ENCODE measurements around the gene LRRC59. TPM values are rescaled to one million over a fixed set of nuclear protein-coding genes. Genes with fewer than 3 reads are reported as not detected.

Gene LRRC59
- total and polyA plus RNA-seq, 2 of the 8 experiments (the other 6 are each of a cell fraction or from before 2014, with no cell fraction given): 48.3 to 117 TPM

DNA sequence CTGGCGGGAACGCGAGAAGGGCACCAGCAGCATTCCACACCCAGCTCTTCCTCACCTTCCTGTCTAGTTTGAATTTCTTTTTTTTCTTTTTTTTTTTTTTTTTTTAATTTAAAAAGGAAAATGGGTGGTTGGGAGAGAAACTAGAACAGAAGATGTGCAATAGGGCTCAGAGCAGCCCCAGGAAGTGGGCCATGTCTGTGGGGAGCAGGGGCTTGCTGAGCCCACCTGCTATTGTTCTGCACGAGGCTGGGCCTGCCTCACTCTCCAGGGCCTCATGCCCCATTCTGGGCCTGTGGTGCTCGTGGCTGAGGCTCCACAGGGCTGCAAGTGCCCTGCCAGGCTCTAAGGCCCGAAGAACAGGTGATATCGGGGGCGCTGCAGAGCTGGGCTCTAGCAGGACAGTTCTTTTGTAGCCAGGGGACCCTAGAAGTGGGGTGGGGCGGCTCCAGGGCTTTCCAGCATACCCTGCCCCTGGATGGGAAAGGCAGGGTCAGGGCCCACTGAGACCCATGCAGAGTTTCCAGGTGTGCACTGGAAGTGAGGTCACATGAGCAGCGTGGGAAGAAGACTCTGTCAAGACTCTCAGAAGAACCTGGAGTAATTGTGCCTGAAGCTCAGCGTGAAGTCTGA lies 36.7 kb downstream of the LRRC59 start (continued):
- TF ChIP-seq, protein P1, sequence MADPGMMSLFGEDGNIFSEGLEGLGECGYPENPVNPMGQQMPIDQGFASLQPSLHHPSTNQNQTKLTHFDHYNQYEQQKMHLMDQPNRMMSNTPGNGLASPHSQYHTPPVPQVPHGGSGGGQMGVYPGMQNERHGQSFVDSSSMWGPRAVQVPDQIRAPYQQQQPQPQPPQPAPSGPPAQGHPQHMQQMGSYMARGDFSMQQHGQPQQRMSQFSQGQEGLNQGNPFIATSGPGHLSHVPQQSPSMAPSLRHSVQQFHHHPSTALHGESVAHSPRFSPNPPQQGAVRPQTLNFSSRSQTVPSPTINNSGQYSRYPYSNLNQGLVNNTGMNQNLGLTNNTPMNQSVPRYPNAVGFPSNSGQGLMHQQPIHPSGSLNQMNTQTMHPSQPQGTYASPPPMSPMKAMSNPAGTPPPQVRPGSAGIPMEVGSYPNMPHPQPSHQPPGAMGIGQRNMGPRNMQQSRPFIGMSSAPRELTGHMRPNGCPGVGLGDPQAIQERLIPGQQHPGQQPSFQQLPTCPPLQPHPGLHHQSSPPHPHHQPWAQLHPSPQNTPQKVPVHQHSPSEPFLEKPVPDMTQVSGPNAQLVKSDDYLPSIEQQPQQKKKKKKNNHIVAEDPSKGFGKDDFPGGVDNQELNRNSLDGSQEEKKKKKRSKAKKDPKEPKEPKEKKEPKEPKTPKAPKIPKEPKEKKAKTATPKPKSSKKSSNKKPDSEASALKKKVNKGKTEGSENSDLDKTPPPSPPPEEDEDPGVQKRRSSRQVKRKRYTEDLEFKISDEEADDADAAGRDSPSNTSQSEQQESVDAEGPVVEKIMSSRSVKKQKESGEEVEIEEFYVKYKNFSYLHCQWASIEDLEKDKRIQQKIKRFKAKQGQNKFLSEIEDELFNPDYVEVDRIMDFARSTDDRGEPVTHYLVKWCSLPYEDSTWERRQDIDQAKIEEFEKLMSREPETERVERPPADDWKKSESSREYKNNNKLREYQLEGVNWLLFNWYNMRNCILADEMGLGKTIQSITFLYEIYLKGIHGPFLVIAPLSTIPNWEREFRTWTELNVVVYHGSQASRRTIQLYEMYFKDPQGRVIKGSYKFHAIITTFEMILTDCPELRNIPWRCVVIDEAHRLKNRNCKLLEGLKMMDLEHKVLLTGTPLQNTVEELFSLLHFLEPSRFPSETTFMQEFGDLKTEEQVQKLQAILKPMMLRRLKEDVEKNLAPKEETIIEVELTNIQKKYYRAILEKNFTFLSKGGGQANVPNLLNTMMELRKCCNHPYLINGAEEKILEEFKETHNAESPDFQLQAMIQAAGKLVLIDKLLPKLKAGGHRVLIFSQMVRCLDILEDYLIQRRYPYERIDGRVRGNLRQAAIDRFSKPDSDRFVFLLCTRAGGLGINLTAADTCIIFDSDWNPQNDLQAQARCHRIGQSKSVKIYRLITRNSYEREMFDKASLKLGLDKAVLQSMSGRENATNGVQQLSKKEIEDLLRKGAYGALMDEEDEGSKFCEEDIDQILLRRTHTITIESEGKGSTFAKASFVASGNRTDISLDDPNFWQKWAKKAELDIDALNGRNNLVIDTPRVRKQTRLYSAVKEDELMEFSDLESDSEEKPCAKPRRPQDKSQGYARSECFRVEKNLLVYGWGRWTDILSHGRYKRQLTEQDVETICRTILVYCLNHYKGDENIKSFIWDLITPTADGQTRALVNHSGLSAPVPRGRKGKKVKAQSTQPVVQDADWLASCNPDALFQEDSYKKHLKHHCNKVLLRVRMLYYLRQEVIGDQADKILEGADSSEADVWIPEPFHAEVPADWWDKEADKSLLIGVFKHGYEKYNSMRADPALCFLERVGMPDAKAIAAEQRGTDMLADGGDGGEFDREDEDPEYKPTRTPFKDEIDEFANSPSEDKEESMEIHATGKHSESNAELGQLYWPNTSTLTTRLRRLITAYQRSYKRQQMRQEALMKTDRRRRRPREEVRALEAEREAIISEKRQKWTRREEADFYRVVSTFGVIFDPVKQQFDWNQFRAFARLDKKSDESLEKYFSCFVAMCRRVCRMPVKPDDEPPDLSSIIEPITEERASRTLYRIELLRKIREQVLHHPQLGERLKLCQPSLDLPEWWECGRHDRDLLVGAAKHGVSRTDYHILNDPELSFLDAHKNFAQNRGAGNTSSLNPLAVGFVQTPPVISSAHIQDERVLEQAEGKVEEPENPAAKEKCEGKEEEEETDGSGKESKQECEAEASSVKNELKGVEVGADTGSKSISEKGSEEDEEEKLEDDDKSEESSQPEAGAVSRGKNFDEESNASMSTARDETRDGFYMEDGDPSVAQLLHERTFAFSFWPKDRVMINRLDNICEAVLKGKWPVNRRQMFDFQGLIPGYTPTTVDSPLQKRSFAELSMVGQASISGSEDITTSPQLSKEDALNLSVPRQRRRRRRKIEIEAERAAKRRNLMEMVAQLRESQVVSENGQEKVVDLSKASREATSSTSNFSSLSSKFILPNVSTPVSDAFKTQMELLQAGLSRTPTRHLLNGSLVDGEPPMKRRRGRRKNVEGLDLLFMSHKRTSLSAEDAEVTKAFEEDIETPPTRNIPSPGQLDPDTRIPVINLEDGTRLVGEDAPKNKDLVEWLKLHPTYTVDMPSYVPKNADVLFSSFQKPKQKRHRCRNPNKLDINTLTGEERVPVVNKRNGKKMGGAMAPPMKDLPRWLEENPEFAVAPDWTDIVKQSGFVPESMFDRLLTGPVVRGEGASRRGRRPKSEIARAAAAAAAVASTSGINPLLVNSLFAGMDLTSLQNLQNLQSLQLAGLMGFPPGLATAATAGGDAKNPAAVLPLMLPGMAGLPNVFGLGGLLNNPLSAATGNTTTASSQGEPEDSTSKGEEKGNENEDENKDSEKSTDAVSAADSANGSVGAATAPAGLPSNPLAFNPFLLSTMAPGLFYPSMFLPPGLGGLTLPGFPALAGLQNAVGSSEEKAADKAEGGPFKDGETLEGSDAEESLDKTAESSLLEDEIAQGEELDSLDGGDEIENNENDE (IDR thresholded peaks at IDR 0.05; ENCODE audit: insufficient replicate concordance, low read length): no peak
- TF ChIP-seq SAP30 (IDR thresholded peaks at IDR 0.05; ENCODE audit: insufficient read depth, insufficient replicate concordance, low read length) (no peak), YY1 (IDR thresholded peaks at IDR 0.05; ENCODE audit: low read depth, low read length) (no peak), JUND (IDR thresholded peaks at IDR 0.05; ENCODE audit: low read length) (no peak), EZH2 (IDR thresholded peaks at IDR 0.05; ENCODE audit: low read depth, low read length, severe bottlenecking) (no peak), HDAC6 (IDR thresholded peaks at IDR 0.05; ENCODE audit: low read depth, low read length) (no peak), CTBP2 (IDR thresholded peaks at IDR 0.05; ENCODE audit: borderline replicate concordance, insufficient read depth, insufficient read length, low read length) (no peak)
- TF ChIP-seq, protein P2, sequence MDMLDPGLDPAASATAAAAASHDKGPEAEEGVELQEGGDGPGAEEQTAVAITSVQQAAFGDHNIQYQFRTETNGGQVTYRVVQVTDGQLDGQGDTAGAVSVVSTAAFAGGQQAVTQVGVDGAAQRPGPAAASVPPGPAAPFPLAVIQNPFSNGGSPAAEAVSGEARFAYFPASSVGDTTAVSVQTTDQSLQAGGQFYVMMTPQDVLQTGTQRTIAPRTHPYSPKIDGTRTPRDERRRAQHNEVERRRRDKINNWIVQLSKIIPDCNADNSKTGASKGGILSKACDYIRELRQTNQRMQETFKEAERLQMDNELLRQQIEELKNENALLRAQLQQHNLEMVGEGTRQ (IDR thresholded peaks at IDR 0.05; ENCODE audit: low read length): no peak
